ENCODE results near the gene IL1R1.
"Not testable (repeated sequence)": the region's sequence is repeated elsewhere in the genome, so short reads cannot be mapped to it uniquely, and the experiment has no call there.

The IL1R1 gene

GRCh38 chr2:102100371-102101096 is 42.0 kb upstream of the IL1R1 start:
- no peak overlapping the region for H3K4me3 ChIP-seq (ENCODE audit: low read length)
- DNase-seq (ENCODE audit: low read depth), result peak; percentile 91
- TF ChIP-seq, protein P1, sequence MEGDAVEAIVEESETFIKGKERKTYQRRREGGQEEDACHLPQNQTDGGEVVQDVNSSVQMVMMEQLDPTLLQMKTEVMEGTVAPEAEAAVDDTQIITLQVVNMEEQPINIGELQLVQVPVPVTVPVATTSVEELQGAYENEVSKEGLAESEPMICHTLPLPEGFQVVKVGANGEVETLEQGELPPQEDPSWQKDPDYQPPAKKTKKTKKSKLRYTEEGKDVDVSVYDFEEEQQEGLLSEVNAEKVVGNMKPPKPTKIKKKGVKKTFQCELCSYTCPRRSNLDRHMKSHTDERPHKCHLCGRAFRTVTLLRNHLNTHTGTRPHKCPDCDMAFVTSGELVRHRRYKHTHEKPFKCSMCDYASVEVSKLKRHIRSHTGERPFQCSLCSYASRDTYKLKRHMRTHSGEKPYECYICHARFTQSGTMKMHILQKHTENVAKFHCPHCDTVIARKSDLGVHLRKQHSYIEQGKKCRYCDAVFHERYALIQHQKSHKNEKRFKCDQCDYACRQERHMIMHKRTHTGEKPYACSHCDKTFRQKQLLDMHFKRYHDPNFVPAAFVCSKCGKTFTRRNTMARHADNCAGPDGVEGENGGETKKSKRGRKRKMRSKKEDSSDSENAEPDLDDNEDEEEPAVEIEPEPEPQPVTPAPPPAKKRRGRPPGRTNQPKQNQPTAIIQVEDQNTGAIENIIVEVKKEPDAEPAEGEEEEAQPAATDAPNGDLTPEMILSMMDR (IDR thresholded peaks at IDR 0.05; ENCODE audit: insufficient read depth, low read depth, low read length, missing control alignments), result no peak

GRCh38 chr2:102101097-102101848 is 41.3 kb upstream of the IL1R1 start:
- DNase-seq (ENCODE audit: low read depth), result no peak
- TF ChIP-seq, protein P1 (IDR thresholded peaks at IDR 0.05; ENCODE audit: insufficient read depth, low read depth, low read length, missing control alignments), result no peak
- no peak overlapping the region for H3K4me3 ChIP-seq (ENCODE audit: low read length)

- TF ChIP-seq, protein P1 (IDR thresholded peaks at IDR 0.05; ENCODE audit: insufficient read depth, low read depth, low read length, missing control alignments), result no peak
- H3K4me3 ChIP-seq (ENCODE audit: low read length), result no peak overlapping the region
- DNase-seq (ENCODE audit: low read depth), result no peak
Observed at GRCh38 chr2:102101849-102102635, 40.5 kb upstream of the IL1R1 start.

GRCh38 chr2:102102636-102102948 is 40.0 kb upstream of the IL1R1 start:
- not testable (repeated sequence) for H3K4me3 ChIP-seq (ENCODE audit: low read length); DNase-seq (ENCODE audit: low read depth)

- no peak for DNase-seq (ENCODE audit: low read depth)
- H3K4me3 ChIP-seq (ENCODE audit: low read length), result no peak overlapping the region
- TF ChIP-seq, protein P1 (IDR thresholded peaks at IDR 0.05; ENCODE audit: insufficient read depth, low read depth, low read length, missing control alignments), result no peak
Observed at GRCh38 chr2:102103284-102103683, 39.3 kb upstream of the IL1R1 start.

DNA sequence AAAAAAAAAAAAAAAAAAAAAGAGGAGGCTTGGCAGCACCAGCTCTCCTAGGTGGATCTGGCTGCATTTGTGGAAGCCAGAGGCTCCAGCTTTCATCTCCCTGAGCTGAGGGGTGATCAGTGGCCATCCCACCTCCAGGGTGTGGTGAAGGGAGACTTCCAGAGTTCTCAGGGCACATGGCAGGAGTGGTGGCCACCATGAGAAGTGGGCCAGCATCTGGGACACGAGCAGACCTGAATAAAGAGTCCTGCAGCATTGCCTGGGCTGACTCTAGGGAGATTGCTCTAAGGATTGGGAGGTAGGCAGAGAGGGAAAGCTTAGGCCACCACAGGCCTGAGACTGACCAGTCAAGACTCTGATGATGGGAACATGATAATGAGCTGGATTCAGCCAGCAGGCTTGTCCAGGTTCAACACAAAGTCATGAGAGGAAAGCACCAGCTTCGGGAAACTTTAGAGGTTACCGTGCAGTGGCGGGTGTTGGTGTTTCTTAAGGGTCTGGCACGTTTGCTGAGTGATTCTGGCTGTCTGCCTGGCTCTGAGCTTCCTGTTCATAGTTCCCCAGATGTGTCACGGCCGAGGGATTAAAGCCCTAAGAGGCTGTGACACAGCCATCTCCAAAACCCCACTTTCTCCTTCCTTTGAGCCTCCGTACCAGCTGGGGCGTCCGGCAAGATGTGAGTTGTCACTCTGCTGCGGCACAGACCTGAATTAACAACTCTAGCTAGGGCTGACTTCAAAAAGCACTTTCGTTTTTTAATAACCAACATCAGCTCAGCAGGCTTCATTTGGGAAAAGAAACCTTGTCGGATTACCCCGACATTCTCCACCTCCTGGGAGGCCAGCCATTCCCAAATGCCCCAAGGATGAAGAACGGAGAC is 38.3 kb upstream of the IL1R1 start:
- H3K4me3 ChIP-seq (ENCODE audit: low read length), result no peak overlapping the region

More for the DNA sequence above, 38.3 kb upstream of the IL1R1 start:
- TF ChIP-seq, protein P1 (IDR thresholded peaks at IDR 0.05; ENCODE audit: insufficient read depth, low read depth, low read length, missing control alignments), result no peak
- DNase-seq (ENCODE audit: low read depth), result peak; percentile 76

Data from epithelial cell of esophagus (primary cell).